SJSA1 (cell line): ENCODE data around the gene CYP1A2. TPM values are rescaled to one million over a fixed set of nuclear protein-coding genes. Genes with fewer than 3 reads are reported as not detected.

ENCODE experiments used
- DNase-seq, 2 experiments: peaks; one replicate each; pipeline ENCODE4 v3.0.0-alpha.2; 2015 to 2020; ENCODE audit warnings: low spot score in 2 of 2, low read depth in 1 of 2
- H3K27ac ChIP-seq: fragments of 250-450 bp; sonication (Bioruptor Pico); 2 replicates; pipeline ENCODE4 v1.5.1; 2020; ENCODE audit warnings: mild to moderate bottlenecking, moderate library complexity
- H3K27me3 ChIP-seq: fragments of 250-450 bp; sonication (Bioruptor Pico); replicated peaks from 2 replicates; pipeline ENCODE4 v1.5.1; 2020; ENCODE audit warnings: mild to moderate bottlenecking, moderate library complexity
- H3K36me3 ChIP-seq: fragments of 250-450 bp; sonication (Bioruptor Pico); 2 replicates; pipeline ENCODE4 v1.5.1; 2020; ENCODE audit warnings: mild to moderate bottlenecking
- H3K4me1 ChIP-seq: fragments of 250-450 bp; sonication (Bioruptor Pico); replicated peaks from 2 replicates; pipeline ENCODE4 v1.6.1; 2021; ENCODE audit warnings: mild to moderate bottlenecking
- H3K4me3 ChIP-seq: fragments of 250-450 bp; sonication (Bioruptor Pico); 2 replicates; pipeline ENCODE4 v1.5.1; 2020; ENCODE audit warnings: mild to moderate bottlenecking
- H3K9me3 ChIP-seq: fragments of 250-450 bp; sonication (Bioruptor Pico); replicated peaks from 2 replicates; pipeline ENCODE4 v1.5.1; 2020; ENCODE audit warnings: mild to moderate bottlenecking
- total RNA-seq: library from RNA; depleted of rRNA; stranded (reverse); fragments of >200 nt; shearing (Covaris generic); gene quantifications from 2 replicates; pipeline ENCODE4 v1.2.3, GENCODE V29; 2014; rRNA removed

The CYP1A2 gene, protein sequence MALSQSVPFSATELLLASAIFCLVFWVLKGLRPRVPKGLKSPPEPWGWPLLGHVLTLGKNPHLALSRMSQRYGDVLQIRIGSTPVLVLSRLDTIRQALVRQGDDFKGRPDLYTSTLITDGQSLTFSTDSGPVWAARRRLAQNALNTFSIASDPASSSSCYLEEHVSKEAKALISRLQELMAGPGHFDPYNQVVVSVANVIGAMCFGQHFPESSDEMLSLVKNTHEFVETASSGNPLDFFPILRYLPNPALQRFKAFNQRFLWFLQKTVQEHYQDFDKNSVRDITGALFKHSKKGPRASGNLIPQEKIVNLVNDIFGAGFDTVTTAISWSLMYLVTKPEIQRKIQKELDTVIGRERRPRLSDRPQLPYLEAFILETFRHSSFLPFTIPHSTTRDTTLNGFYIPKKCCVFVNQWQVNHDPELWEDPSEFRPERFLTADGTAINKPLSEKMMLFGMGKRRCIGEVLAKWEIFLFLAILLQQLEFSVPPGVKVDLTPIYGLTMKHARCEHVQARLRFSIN
- not detected in 2 replicates for total RNA-seq

DNA sequence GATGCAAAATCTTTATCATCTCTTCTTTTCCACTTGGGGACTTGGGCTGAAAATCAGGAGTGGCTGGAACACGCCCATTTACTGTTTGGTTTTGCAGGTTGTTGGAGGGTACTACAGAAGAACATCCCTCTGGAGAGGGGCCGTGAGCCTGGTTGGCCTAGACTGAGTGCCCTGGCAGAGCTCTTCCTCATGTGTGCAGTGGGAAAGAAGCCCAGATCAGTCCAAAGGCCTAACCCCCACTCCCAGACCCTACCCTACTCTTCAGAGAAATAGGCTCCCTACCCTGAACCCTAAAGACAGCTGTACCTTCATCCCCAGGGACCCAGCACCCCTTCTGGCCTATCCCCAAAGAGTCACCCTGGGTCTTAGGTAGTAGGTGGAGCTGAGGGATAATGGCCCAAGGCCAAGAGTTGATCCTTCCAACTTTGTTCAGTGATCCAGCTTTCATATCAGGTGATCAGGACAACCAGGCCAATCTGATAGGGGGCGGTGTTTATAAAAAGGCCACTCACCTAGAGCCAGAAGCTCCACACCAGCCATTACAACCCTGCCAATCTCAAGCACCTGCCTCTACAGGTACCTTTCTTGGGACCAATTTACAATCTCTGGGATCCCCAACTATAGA is at the start of gene CYP1A2:
Gene CYP1A2, plus strand, starts transcription at position 524 of the 625 bp plus-strand sequence. CDS start 894 bp downstream, outside the sequence.
- H3K4me3 ChIP-seq = no peak within 1 kb of the TSS
- no peaks in the 10 kb centered on the region for H3K9me3 ChIP-seq
- H3K27ac ChIP-seq = no peak within 1 kb of the TSS
- H3K36me3 ChIP-seq = no peaks in the 10 kb centered on the region
- no peak for DNase-seq
- no peaks in the 10 kb centered on the region for H3K4me1 ChIP-seq
- H3K27me3 ChIP-seq = no peaks in the 10 kb centered on the region

DNA sequence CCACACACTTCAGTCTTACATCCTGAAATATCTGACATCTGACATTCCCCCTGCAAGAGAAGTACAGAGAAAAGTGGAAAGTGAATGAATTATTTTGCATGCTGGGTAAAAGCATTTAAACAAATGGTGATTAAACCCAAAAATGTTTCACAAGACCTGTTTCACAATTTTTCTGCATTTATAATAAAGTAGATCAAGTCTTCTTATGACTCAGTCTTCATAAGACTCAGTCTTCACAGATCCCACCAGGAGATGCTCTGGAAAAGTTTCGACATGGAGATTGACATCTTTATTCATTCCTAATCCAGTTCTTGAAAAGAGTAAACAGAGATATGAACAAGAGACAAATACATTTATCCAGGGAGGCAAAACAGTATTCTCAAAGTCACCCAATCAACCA is 39.6 kb upstream of the CYP1A2 start:
- Histone ChIP-seq H3K27ac (no peak overlapping the region), H3K27me3 (peaks cover 21% of the 10 kb centered on the region), H3K36me3 (no peaks in the 10 kb centered on the region), H3K4me1 (no peaks in the 10 kb centered on the region), H3K4me3 (no peak overlapping the region), H3K9me3 (no peaks in the 10 kb centered on the region)
- no peak for DNase-seq

DNA sequence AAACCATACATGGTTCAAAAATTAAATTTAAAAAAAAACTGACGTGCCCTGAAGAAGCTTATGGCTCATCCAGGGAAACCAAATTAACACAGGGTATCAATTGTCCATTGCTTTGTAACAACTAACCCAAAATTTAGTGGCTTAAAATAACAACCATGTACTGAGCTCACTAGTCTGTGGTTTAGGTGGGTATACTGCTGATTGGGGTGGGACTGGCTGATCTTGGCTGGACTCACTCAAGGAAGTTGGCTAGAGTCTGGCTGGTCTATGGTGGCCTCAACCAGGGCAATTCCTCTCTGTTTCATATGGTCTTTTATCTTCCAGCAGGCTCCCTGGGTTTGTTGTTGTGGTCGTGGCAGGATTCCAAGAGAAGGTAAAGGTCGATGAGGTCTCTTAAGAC is 38.8 kb upstream of the CYP1A2 start:
- H3K27me3 ChIP-seq = peaks cover 18% of the 10 kb centered on the region
- H3K9me3 ChIP-seq = no peaks in the 10 kb centered on the region
- H3K36me3 ChIP-seq = no peaks in the 10 kb centered on the region
- DNase-seq = no peak
- H3K4me1 ChIP-seq = no peaks in the 10 kb centered on the region
- H3K4me3 ChIP-seq = no peak overlapping the region
- H3K27ac ChIP-seq = no peak overlapping the region

DNA sequence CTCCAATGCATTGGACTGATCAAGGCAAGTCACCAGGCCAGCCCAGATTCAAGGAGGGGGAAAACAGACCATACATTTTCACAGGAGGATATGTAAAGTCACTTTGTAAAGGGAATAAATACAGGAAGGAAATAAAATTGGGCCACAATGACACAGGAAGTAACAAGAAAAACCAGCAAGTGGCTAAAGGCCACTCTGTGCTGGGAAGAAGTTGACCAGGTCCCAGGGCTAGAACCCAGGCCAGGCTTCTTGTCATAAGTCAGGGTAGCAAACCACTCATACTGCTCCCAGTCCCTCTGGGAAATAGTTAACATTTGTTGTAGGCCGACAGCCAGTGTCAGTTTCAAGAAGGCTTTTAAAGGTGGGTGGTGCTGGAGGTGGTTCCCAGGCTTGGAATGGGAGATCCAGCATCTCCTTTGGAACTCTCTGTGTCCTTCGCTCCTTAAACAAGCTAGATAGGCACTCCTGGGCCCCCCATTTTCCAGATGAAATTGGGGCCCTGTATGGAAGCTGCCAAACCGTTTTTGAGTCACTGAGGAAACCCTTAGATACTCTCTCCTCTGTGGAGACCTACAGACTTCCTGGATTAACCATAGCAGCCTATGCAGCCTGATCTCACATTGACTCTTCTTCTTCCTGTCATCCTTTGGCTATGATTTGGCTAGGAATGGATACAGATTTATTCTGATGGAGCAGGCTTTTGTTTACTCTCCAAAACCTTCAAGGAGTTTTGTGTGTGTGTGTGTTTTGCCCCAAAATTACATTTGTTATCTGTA is 38.1 kb upstream of the CYP1A2 start:
- Histone ChIP-seq H3K36me3 (no peaks in the 10 kb centered on the region), H3K4me1 (no peaks in the 10 kb centered on the region), H3K4me3 (no peak overlapping the region), H3K27ac (no peak overlapping the region), H3K9me3 (no peaks in the 10 kb centered on the region), H3K27me3 (peaks cover 13% of the 10 kb centered on the region)
- DNase-seq = no peak

DNA sequence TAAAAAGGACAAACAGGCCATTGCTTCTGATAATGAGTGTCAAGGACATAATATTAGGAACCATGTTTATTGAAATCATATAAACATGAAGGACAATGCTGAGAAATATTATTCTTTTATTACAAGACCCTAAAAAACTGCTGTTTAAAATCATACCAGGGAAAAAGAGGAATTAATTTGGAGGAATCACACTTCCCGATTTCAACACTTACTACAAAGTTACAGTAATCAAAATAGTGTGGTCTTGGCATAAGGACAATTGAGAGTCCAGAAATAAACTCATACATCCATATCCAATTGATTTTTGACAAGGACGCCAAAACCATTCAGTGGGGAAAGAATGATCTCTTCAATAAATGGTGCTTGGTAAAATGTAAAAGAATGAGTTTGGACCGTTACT is 36.3 kb upstream of the CYP1A2 start:
- H3K4me3 ChIP-seq = no peak overlapping the region
- H3K4me1 ChIP-seq = no peaks in the 10 kb centered on the region
- H3K27me3 ChIP-seq = peaks cover 3% of the 10 kb centered on the region
- DNase-seq = no peak
- H3K27ac ChIP-seq = no peak overlapping the region
- no peaks in the 10 kb centered on the region for H3K36me3 ChIP-seq
- no peaks in the 10 kb centered on the region for H3K9me3 ChIP-seq

DNA sequence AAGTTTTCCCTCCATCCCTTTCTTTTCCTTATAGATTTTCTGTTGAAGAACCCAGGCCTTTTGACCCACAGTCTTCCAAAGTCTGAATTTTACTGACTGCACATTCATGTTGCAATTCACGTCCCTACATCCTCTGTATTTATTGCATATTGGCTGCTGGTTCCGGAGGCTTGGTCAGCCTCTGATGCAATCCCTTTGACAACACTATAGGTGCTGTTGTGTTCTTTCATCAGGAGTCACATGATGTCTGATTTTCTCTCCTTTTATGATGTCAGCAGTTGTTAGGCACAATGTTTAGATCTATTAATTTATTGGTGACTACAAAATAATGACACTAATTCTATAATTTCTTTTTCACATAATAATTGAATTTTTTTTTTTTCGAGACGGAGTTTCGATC is 32.0 kb upstream of the CYP1A2 start:
- Histone ChIP-seq H3K27me3 (no peaks in the 10 kb centered on the region), H3K4me1 (no peaks in the 10 kb centered on the region), H3K27ac (no peak overlapping the region), H3K36me3 (no peaks in the 10 kb centered on the region), H3K4me3 (no peak overlapping the region), H3K9me3 (no peaks in the 10 kb centered on the region)
- no peak for DNase-seq

DNA sequence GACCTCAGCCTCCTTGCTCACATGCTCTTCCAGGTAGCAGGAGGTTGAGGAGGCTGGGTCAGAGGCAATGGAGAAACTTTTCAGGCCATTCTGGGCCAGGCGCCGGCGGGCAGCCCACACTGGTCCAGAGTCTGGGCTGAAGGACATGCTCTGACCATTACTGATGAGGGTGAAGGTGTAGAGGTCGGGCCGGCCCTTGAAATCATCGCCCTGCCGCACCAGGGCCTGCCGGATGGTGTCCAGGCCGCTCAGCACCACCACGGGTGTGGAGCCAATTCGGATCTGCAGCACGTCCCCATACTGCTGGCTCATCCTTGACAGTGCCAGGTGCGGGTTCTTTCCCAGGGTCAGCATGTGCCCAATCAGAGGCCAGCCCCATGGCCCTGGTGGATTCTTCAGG is 26.1 kb upstream of the CYP1A2 start:
- DNase-seq = no peak
- no peaks in the 10 kb centered on the region for H3K27me3 ChIP-seq
- no peaks in the 10 kb centered on the region for H3K36me3 ChIP-seq
- no peak overlapping the region for H3K4me3 ChIP-seq
- H3K27ac ChIP-seq = no peak overlapping the region
- peaks cover 13% of the 10 kb centered on the region for H3K4me1 ChIP-seq
- peaks cover 4% of the 10 kb centered on the region; the same call in 1 of the 2 replicates for H3K9me3 ChIP-seq

DNA sequence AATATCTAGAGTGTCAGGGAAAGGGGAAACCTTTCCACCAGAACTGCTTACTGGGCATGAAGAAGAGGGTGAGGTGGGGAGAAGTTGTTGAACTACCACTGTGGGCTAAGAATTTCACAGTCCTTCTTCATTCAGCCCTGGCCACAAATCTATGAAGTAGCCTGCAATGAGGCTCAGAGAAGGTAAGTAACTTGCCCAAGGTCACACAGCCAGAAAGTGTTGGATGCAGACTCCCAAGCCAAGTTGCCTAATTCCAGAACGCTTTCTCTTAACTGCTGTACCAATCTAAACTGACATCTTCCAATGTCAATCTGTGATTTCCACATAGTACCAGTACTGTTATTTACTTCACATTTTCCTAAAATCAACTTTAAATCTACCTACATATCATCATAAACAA is 25.5 kb upstream of the CYP1A2 start:
- Histone ChIP-seq H3K27me3 (no peaks in the 10 kb centered on the region), H3K36me3 (no peaks in the 10 kb centered on the region), H3K9me3 (peaks cover 4% of the 10 kb centered on the region; the same call in 1 of the 2 replicates), H3K27ac (no peak overlapping the region), H3K4me3 (no peak overlapping the region), H3K4me1 (peaks cover 13% of the 10 kb centered on the region)
- no peak for DNase-seq

DNA sequence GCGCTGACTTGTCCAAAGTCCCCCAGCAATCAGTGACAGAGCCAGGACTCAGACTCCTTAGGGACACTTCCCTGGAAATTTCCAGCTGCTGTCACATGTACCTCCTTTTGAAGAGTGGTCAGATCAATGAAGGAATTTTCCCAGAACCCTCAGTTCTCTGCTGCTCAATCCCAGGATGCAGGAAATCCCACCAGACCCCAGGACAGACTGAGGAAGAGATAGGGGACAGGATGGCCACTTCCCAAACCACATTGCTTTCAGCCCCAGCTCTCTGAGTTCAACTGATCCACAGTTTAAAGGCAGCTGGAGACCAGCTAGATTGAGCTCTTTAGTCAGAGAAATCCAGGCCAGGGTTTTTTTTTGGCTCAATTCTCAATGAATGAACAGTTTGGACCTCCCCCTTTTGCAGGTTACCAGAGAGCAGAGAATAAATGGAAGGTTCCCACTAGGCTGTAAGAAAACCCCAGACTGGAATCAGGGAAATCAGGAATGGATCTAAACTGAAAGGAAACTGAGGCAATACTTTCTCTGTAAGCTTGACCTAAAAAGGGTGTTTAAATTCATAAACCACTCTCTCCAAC is 24.8 kb upstream of the CYP1A2 start:
- Histone ChIP-seq H3K4me3 (no peak overlapping the region), H3K4me1 (peaks cover 13% of the 10 kb centered on the region), H3K9me3 (peaks cover 4% of the 10 kb centered on the region; the same call in 1 of the 2 replicates), H3K27ac (no peak overlapping the region), H3K27me3 (no peaks in the 10 kb centered on the region), H3K36me3 (no peaks in the 10 kb centered on the region)
- DNase-seq = peak in 1 of 2 experiments; percentile 36

DNA sequence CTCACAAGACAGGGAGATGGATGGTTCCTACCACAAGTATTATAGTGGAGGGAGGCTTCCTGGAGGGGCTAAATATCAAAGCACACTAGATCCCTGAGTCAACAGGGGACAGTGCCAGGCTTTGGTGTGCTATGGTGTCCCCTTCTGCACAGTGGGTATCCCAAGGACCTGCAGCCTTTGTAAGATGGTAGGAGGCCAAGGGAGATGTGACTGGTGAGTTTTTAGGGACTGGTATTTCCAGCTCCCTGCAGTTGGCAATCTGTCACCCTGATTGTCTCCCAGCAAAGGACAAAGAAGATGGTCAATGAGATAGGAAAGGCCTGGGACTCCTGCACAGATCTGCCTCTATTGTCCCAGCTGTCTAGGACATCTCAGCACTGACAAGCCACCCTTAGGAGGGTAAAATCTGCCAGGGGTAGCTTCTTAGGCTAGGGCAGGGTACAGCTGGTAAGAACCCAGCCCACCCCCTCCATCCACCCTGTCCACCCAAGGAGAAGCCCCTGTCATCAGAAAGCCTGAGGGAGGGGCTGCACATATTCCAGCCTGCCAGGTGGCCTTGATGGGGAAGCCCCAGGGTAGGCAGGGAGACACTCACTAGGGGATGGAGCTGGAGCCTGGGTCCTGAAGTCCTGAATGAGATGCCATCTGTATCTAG is 23.9 kb upstream of the CYP1A2 start:
- H3K27me3 ChIP-seq = no peaks in the 10 kb centered on the region
- H3K36me3 ChIP-seq = no peaks in the 10 kb centered on the region
- no peak overlapping the region for H3K4me3 ChIP-seq
- peaks cover 4% of the 10 kb centered on the region; the same call in 1 of the 2 replicates for H3K9me3 ChIP-seq
- H3K4me1 ChIP-seq = peaks cover 13% of the 10 kb centered on the region
- DNase-seq = no peak
- H3K27ac ChIP-seq = no peak overlapping the region

DNA sequence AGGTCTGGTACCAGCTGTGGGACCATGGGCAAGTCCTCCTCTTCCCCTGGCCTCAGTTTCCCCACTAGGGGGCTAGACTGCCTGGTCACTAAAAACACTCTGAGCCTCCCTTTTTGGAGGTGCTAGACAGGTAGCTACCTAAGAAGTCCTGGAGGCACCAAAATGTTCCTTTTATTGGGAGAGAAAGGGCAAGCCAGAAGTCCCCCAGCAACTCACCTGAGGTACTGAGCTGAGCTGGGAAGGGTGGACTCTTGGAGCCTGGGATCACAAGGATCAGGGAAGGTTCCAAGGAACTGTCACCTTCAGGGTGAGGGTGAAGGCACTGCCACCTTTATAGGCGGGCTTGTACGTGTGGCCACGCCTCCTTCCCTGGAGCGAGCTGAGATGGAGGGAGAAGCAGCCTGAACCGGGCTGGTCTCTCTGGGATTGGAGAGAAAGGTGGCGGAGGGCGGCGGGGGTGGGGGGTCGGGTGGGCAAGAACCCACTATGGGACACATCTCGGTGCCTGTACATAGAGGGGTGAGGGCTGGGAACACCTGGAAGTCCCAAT is 23.3 kb upstream of the CYP1A2 start, which contains the start of gene CYP1A1:
Gene CYP1A1, minus strand, starts transcription at position 304 of the 550 bp plus-strand sequence. CDS start 2,431 bp downstream, outside the sequence.
- peaks cover 4% of the 10 kb centered on the region; the same call in 1 of the 2 replicates for H3K9me3 ChIP-seq
- no peaks in the 10 kb centered on the region for H3K36me3 ChIP-seq
- H3K27ac ChIP-seq = peak within 1 kb of the TSS; percentile 39
- peak within 1 kb of the TSS; percentile 46 for H3K4me3 ChIP-seq
- H3K27me3 ChIP-seq = no peaks in the 10 kb centered on the region
- peaks cover 13% of the 10 kb centered on the region for H3K4me1 ChIP-seq
- DNase-seq = no peak

DNA sequence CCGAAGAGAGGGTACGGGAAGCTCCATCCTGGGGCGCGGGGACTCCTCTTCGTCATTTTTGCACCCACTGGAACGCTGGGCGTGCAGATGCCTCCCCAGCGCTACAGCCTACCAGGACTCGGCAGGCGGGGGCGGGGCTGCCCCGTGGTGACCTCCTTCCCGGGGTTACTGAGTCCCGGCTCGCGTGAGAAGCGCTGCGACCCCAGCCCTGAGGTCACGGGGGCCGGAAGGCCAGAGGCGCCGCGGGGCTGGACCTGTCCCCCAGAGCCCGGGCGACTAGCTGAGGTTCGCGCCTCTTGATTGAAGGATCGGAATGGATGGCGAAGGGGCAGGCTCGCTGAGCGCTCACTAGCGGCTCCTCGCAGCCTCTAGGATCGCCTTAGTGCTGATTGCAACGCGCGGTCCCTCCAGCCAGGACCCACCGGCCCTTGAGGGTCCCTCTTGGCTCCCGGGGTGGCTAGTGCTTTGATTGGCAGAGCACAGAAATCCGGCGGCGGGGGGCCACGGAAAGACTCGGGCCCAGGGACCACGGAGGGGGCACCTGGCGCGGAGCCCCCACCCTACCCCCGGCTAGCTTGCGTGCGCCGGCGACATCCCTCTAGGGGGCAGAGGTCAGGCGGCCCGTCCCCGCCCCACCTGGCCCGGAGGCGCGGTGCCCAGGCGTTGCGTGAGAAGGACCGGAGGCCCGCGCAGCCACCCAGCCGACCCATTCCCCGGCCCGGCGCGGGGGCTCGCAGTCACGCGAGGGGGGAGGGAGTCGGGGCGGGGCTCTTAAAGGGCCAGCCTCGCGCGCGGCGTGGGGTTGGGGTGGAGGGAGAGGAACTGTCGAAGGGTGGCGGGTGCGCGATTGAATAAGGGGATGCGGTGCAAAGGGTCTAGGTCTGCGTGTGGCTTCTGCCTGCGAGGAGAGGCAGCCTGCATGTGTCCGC is 22.5 kb upstream of the CYP1A2 start:
- H3K36me3 ChIP-seq = no peaks in the 10 kb centered on the region
- peak overlapping the region; percentile 46 for H3K4me3 ChIP-seq
- DNase-seq = peak; percentile 50 to 59
- H3K27me3 ChIP-seq = no peaks in the 10 kb centered on the region
- H3K9me3 ChIP-seq = peaks cover 4% of the 10 kb centered on the region; the same call in 1 of the 2 replicates
- H3K4me1 ChIP-seq = peaks cover 13% of the 10 kb centered on the region
- H3K27ac ChIP-seq = peak overlapping the region; percentile 39
